ENCODE measurements around the gene ERG.

GRCh38 chr21:38428211-38428610 lies 70.1 kb downstream of the ERG start:
- TF ChIP-seq CTCF (IDR thresholded peaks at IDR 0.05; ENCODE audit: low read depth, low read length) (no peak), POLR2A (IDR thresholded peaks at IDR 0.05; ENCODE audit: extremely low read depth, insufficient read length) (no peak), MYC (IDR thresholded peaks at IDR 0.05; ENCODE audit: low read depth, low read length) (no peak), MAX (IDR thresholded peaks at IDR 0.05; ENCODE audit: low read depth, low read length) (no peak)
